Measurements from ENCODE around the gene B9D1.

GRCh38 chr17:19384723-19385391 is 22.3 kb upstream of the B9D1 start:
- TF ChIP-seq CTCF (IDR thresholded peaks at IDR 0.05) (no peak), POLR2A (IDR thresholded peaks at IDR 0.05) (peak; percentile 63 to 75), POLR2AphosphoS5 (IDR thresholded peaks at IDR 0.05) (peak; percentile 43 to 91 (median 88))

All from sigmoid colon (tissue), 4 donors.